K562 (cell line): ENCODE results near the gene MOB3B. TPM values are rescaled to one million over a fixed set of nuclear protein-coding genes. Genes with fewer than 3 reads are reported as not detected.

Source experiments
- ATAC-seq: fragments of 200-7000 bp; cut with Tn5 transposase; 3 replicates; pipeline ENCODE4 v1.9.1; 2020; ENCODE audit warnings: moderate library complexity
- BruUV-seq: library from RNA; stranded (reverse); fragments of 400-500 nt; replicated peaks from 2 replicates; lab custom pipeline; 2021; lab: Mats Ljungman, UMichigan
- CTCF ChIA-PET: fragments of 300-600 bp; formaldehyde crosslinking; extraction: SDS; loops from one replicate; lab custom pipeline; 2021; ENCODE audit warnings: low intra/inter-chr PET ratio; lab: Yijun Ruan, JAX
- POLR2A ChIA-PET: fragments of 300-600, 350-650 bp; sonication (Branson Sonifier 250); formaldehyde crosslinking; extraction: SDS; loops from one replicate; lab custom pipeline; 2021; ENCODE audit warnings: antibody characterized with exemption, inconsistent platforms; lab: Yijun Ruan, JAX
- DNase-seq, 4 experiments: peaks; one replicate each; pipeline versions ENCODE4 v3.0.0 to v3.0.0-alpha.2; 2011 to 2018; ENCODE audit warnings: low spot score in 3 of 4, mixed read lengths in 3 of 4; ENCODE audit errors: extremely low read depth in 1 of 4
- FAIRE-seq: peaks from 2 replicates; lab custom pipeline; 2011; peaks lifted over from hg19 to GRCh38; lab: Jason Lieb, UNC
- H2AFZ ChIP-seq: 2 replicates; pipeline ENCODE4 v1.6.0; 2011; ENCODE audit warnings: low read depth, low read length, control low read depth, inconsistent platforms
- H3K27ac ChIP-seq: fragments of 200-600 bp; 3 replicates; pipeline ENCODE4 v1.8.0; 2011; ENCODE audit warnings: low read depth, mild to moderate bottlenecking, control low read depth, inconsistent platforms, low read length, moderate library complexity, mixed read lengths; ENCODE audit errors: extremely low read depth
- H3K27me3 ChIP-seq, 2 experiments: fragments of 300-600 bp in 1 of 2; 2 replicates in 1 of 2; 3 replicates in 1 of 2; pipeline versions ENCODE4 v1.6.0 to v1.8.0; 2011; ENCODE audit warnings: inconsistent platforms in 2 of 2, low read length in 2 of 2, mild to moderate bottlenecking in 1 of 2, mixed read lengths in 1 of 2, moderate library complexity in 1 of 2; ENCODE audit not compliant: control insufficient read depth in 2 of 2, insufficient read depth in 2 of 2
- H3K36me3 ChIP-seq: fragments of 300-600 bp; 3 replicates; pipeline ENCODE4 v1.8.0; 2011; ENCODE audit warnings: mild to moderate bottlenecking, low read length, inconsistent platforms; ENCODE audit not compliant: control insufficient read depth, insufficient read depth
- H3K4me1 ChIP-seq, 2 experiments: fragments of 200-600 bp in 1 of 2; replicated peaks in 1 of 2; 2 replicates in 1 of 2; 3 replicates in 1 of 2; pipeline versions ENCODE4 v1.5.1 to v1.8.0; 2011; ENCODE audit warnings: inconsistent platforms in 2 of 2, low read length in 2 of 2, mild to moderate bottlenecking in 1 of 2, mixed read lengths in 1 of 2, moderate library complexity in 1 of 2; ENCODE audit not compliant: control insufficient read depth in 2 of 2, insufficient read depth in 2 of 2
- H3K4me2 ChIP-seq: 2 replicates; pipeline ENCODE4 v1.6.1; 2011; ENCODE audit warnings: low read length, control low read depth, inconsistent platforms, mixed read lengths; ENCODE audit not compliant: insufficient read depth
- H3K4me3 ChIP-seq: fragments of 200-600 bp; sonication (generic), shearing (Covaris generic); 2 replicates; pipeline ENCODE4 v1.5.1; 2016; ENCODE audit warnings: control low read depth, inconsistent platforms
- H3K79me2 ChIP-seq: fragments of 200-600 bp; 3 replicates; pipeline ENCODE4 v1.8.0; 2011; ENCODE audit warnings: low read length, inconsistent platforms; ENCODE audit not compliant: control insufficient read depth, insufficient read depth
- H3K9ac ChIP-seq, 2 experiments: 2 replicates each; pipeline versions ENCODE4 v1.6.0 to v1.6.1; 2011; ENCODE audit warnings: low read depth in 2 of 2, low read length in 2 of 2, control low read depth in 1 of 2, inconsistent platforms in 1 of 2, mild to moderate bottlenecking in 1 of 2, mixed read lengths in 1 of 2; ENCODE audit not compliant: insufficient read depth in 1 of 2
- H3K9me1 ChIP-seq: one replicate; pipeline ENCODE4 v1.6.0; 2011; ENCODE audit warnings: inconsistent platforms, mild to moderate bottlenecking, low read length, moderate library complexity; ENCODE audit not compliant: control insufficient read depth, insufficient read depth
- H3K9me3 ChIP-seq: replicated peaks from 2 replicates; pipeline ENCODE4 v1.5.1; 2011; ENCODE audit warnings: low read depth, low read length, inconsistent platforms; ENCODE audit not compliant: control insufficient read depth, insufficient read depth
- H4K20me1 ChIP-seq: replicated peaks from 2 replicates; pipeline ENCODE4 v1.6.1; 2011; ENCODE audit warnings: low read length, inconsistent platforms, mixed read lengths; ENCODE audit not compliant: control insufficient read depth, insufficient read depth
- CHD4 ChIP-seq: fragments of 200-600 bp; sonication (generic); IDR thresholded peaks from 3 replicates; pipeline ENCODE4 v1.6.1; 2012; ENCODE audit warnings: low read depth, mild to moderate bottlenecking, mixed read lengths, low read length, inconsistent platforms; ENCODE audit not compliant: insufficient read depth, insufficient replicate concordance, poor library complexity, severe bottlenecking
- ESRRA ChIP-seq: fragments of 450-650 bp; IDR thresholded peaks from 2 replicates; pipeline ENCODE4 v1.6.1; 2014; ENCODE audit warnings: low read depth, mild to moderate bottlenecking, moderate library complexity, borderline replicate concordance
- GABPB2 ChIP-seq: fragments of 250-450 bp; sonication (Bioruptor Pico); conservative IDR thresholded peaks from 2 replicates; pipeline ENCODE4 v1.5.1; 2021; ENCODE audit warnings: mild to moderate bottlenecking
- HNRNPL ChIP-seq: fragments of 200-400 bp; formaldehyde crosslinking; IDR thresholded peaks from 2 replicates; pipeline ENCODE4 v1.6.1; 2017; ENCODE audit warnings: low read depth, mild to moderate bottlenecking, low read length
- IFI16 ChIP-seq: fragments of 250-450 bp; sonication (Bioruptor Pico); IDR thresholded peaks from 2 replicates; pipeline ENCODE4 v2.1.2; 2022; ENCODE audit warnings: mild to moderate bottlenecking, inconsistent platforms
- MBD2 ChIP-seq: sonication (generic); IDR thresholded peaks from 2 replicates; pipeline ENCODE4 v1.6.1; 2016; ENCODE audit warnings: low read depth, borderline replicate concordance
- NR2F6 ChIP-seq: fragments of 450-650 bp; formaldehyde crosslinking; IDR thresholded peaks from 2 replicates; pipeline ENCODE4 v1.4.0; 2020; ENCODE audit warnings: mild to moderate bottlenecking
- RCOR1 ChIP-seq, 2 experiments: IDR thresholded peaks; 2 replicates each; pipeline ENCODE4 v1.6.1; 2012; ENCODE audit warnings: low read depth in 2 of 2, low read length in 2 of 2, borderline replicate concordance in 1 of 2, improper control_type of control experiment in 1 of 2
- TCF7 ChIP-seq: sonication (generic); IDR thresholded peaks from 2 replicates; pipeline ENCODE4 v1.6.1; 2016; ENCODE audit warnings: antibody characterized with exemption, borderline replicate concordance
- TCFL5 ChIP-seq: fragments of 250-450 bp; sonication (Bioruptor Pico); conservative IDR thresholded peaks from 2 replicates; pipeline ENCODE4 v1.6.1; 2021; ENCODE audit warnings: mild to moderate bottlenecking, moderate library complexity, matching md5 sums
- ZNF274 ChIP-seq: IDR thresholded peaks from 2 replicates; pipeline ENCODE4 v1.6.1; 2011; ENCODE audit warnings: low read depth, mild to moderate bottlenecking, low read length, moderate library complexity, borderline replicate concordance
- ZNF436 ChIP-seq: fragments of 250-450, 450-650 bp; sonication (Bioruptor Pico); formaldehyde crosslinking; IDR thresholded peaks from 2 replicates; pipeline ENCODE4 v1.7.0; 2020; ENCODE audit warnings: mild to moderate bottlenecking
- ZNF75A ChIP-seq: fragments of 450-650 bp; formaldehyde crosslinking; IDR thresholded peaks from 2 replicates; pipeline ENCODE4 v1.4.0; 2020; ENCODE audit warnings: mild to moderate bottlenecking
- ZSCAN32 ChIP-seq: fragments of 450-650 bp; formaldehyde crosslinking; IDR thresholded peaks from 2 replicates; pipeline ENCODE4 v1.4.0; 2020; ENCODE audit warnings: mild to moderate bottlenecking, moderate library complexity
- WGBS: fragments of 100-300 bp; shearing (Covaris generic); methylation state at CpG from one replicate; pipeline ENCODE4 v1.1.6; 2016; ENCODE audit warnings: low coverage, mixed read lengths; ENCODE audit not compliant: insufficient coverage; ENCODE audit errors: missing lambda C conversion rate; 5-methylcytosine and 5-hydroxymethylcytosine counted together
- in situ Hi-C: fragments of 300-500 bp; cut with MboI; formaldehyde crosslinking; loops from 4 replicates; pipeline ENCODE4 v1.15.0; 2018; ENCODE audit warnings: inconsistent platforms, mixed read lengths
- intact Hi-C: fragments of 100-400 bp; cut with micrococcal nuclease; formaldehyde crosslinking; loops from 2 replicates; pipeline ENCODE4 v1.14.2; 2022
- polyA plus RNA-seq, 8 experiments: library from polyadenylated mRNA; depleted of rRNA in 4 of 8; stranded (reverse) in 5 of 8; unstranded in 3 of 8; fragments of >200 nt; fragmentation: Nextera tagmentation in 2 of 8; fragmentation: Illumina TruSeq in 1 of 8; extraction: Ambion mirVana in 2 of 8; extraction: Trizol in 1 of 8; gene quantifications; 2 replicates each; pipeline versions ENCODE4 v1.2.1 to v1.2.3, GENCODE V29; 2011 to 2014; ENCODE audit warnings: inconsistent platforms in 1 of 8, missing spikeins in 1 of 8
- total RNA-seq, 7 experiments: library from RNA; depleted of rRNA in 6 of 7; stranded (reverse); fragments of >200 nt in 6 of 7; fragmentation: Illumina TruSeq in 2 of 7; extraction: Trizol in 2 of 7; gene quantifications; 2 replicates each; pipeline versions ENCODE4 v1.2.1 to v1.2.3, GENCODE V29; 2011 to 2021; ENCODE audit warnings: low replicate concordance in 1 of 7
- TF ChIP-seq, protein P1 (sequence below): sonication (generic); formaldehyde crosslinking; IDR thresholded peaks from 2 replicates; pipeline ENCODE4 v1.8.1; 2023; ENCODE audit warnings: mild to moderate bottlenecking, missing genetic modification reagents
- TF ChIP-seq, protein P2 (sequence below): fragments of 450-650 bp; conservative IDR thresholded peaks from 2 replicates; pipeline ENCODE4 v1.6.1; 2016; ENCODE audit warnings: missing genetic modification characterization, low read depth, mild to moderate bottlenecking, control low read depth, missing compliant biosample characterization

Gene MOB3B
- total and polyA plus RNA-seq, 9 of the 15 experiments (the other 6 are each of a cell fraction or from before 2014, with no cell fraction given) = 3.6 to 12.8 (median 7.2) TPM

- FAIRE-seq = no peak
- BruUV-seq = no TSS peak
Measured at GRCh38 chr9:27391040-27391895, 138.3 kb downstream of the MOB3B start.

More at GRCh38 chr9:27391040-27391895, 138.3 kb downstream of the MOB3B start:
- no peak overlapping the region for H2AFZ ChIP-seq
- H3K9me3 ChIP-seq = no peaks in the 10 kb centered on the region
- H3K9ac ChIP-seq = no peak overlapping the region
- DNase-seq (no peak), ATAC-seq (no peak)
- 79% methylated on average over 6 of the region's 9 CpGs for WGBS
- in situ Hi-C loops = no loop called here
- no peak overlapping the region for H3K4me2 ChIP-seq
- no peak overlapping the region for H3K4me3 ChIP-seq
- H3K36me3 ChIP-seq = no peaks in the 10 kb centered on the region
- no peaks in the 10 kb centered on the region for H4K20me1 ChIP-seq
- ChIA-PET CTCF (no interaction called here), POLR2A (interaction anchor here (0.6 kb wide), 1 partner anchor 111 kb away, joined by 3 read pairs; no protein-coding TSS in a partner anchor)
- intact Hi-C loops = no loop called here
- no peak overlapping the region for H3K27ac ChIP-seq
- TF ChIP-seq TCF7 (no peak), ZSCAN32 (CRISPR knock-in tag) (no peak), ZNF75A (CRISPR knock-in tag) (no peak), IFI16 (CRISPR knock-in tag) (no peak), ZNF274 (no peak), NR2F6 (CRISPR knock-in tag) (no peak), RCOR1 (IDR thresholded peaks at IDR 0.05; ENCODE audit: borderline replicate concordance in 1 of 2, low read depth in 2 of 2, low read length in 2 of 2) (no peak), HNRNPL (no peak), ESRRA (no peak), GABPB2 (CRISPR knock-in tag) (no peak), ZNF436 (CRISPR knock-in tag) (no peak), TCFL5 (no peak), CHD4 (no peak), MBD2 (no peak)
- TF ChIP-seq, protein P1, sequence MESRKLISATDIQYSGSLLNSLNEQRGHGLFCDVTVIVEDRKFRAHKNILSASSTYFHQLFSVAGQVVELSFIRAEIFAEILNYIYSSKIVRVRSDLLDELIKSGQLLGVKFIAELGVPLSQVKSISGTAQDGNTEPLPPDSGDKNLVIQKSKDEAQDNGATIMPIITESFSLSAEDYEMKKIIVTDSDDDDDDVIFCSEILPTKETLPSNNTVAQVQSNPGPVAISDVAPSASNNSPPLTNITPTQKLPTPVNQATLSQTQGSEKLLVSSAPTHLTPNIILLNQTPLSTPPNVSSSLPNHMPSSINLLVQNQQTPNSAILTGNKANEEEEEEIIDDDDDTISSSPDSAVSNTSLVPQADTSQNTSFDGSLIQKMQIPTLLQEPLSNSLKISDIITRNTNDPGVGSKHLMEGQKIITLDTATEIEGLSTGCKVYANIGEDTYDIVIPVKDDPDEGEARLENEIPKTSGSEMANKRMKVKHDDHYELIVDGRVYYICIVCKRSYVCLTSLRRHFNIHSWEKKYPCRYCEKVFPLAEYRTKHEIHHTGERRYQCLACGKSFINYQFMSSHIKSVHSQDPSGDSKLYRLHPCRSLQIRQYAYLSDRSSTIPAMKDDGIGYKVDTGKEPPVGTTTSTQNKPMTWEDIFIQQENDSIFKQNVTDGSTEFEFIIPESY (CRISPR knock-in tag) = no peak
- TF ChIP-seq, protein P2, sequence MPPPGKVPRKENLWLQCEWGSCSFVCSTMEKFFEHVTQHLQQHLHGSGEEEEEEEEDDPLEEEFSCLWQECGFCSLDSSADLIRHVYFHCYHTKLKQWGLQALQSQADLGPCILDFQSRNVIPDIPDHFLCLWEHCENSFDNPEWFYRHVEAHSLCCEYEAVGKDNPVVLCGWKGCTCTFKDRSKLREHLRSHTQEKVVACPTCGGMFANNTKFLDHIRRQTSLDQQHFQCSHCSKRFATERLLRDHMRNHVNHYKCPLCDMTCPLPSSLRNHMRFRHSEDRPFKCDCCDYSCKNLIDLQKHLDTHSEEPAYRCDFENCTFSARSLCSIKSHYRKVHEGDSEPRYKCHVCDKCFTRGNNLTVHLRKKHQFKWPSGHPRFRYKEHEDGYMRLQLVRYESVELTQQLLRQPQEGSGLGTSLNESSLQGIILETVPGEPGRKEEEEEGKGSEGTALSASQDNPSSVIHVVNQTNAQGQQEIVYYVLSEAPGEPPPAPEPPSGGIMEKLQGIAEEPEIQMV (tag) = no peak
- no peaks in the 10 kb centered on the region for H3K27me3 ChIP-seq
- no peaks in the 10 kb centered on the region for H3K9me1 ChIP-seq
- H3K79me2 ChIP-seq = peaks cover 14% of the 10 kb centered on the region; the same call in 2 of the 3 replicates
- peaks cover 0 to 2% of the 10 kb centered on the region in 2 experiments; a peak in 3 of 5 replicates for H3K4me1 ChIP-seq
